CD14-positive monocyte (primary cell): Measurements from ENCODE around the gene ITPR2. TPM values are rescaled to one million over a fixed set of nuclear protein-coding genes. Genes with fewer than 3 reads are reported as not detected.

ENCODE experiments used
- DNase-seq, 3 donors: peaks; one replicate each; pipeline ENCODE4 v3.0.0-alpha.2; 2011 to 2022
- H2AFZ ChIP-seq: 2 replicates; pipeline ENCODE4 v1.6.0; 2012; ENCODE audit warnings: mild to moderate bottlenecking, low read depth, low read length, inconsistent platforms; ENCODE audit not compliant: insufficient read depth, poor library complexity, severe bottlenecking
- H3K27ac ChIP-seq, 2 donors: 1 replicate in 1 of 2; 2 replicates in 1 of 2; pipeline ENCODE4 v1.5.1; 2012 to 2013; ENCODE audit warnings: low read length in 2 of 2, control low read depth in 1 of 2, inconsistent platforms in 1 of 2, low read depth in 1 of 2, mild to moderate bottlenecking in 1 of 2
- H3K27me3 ChIP-seq, 2 donors: one replicate each; pipeline versions ENCODE4 v1.6.0 to v1.6.1; 2011 to 2013; ENCODE audit warnings: low read length in 2 of 2; ENCODE audit not compliant: control insufficient read depth in 2 of 2, insufficient read depth in 2 of 2
- H3K36me3 ChIP-seq, 2 donors: replicated peaks in 1 of 2; 1 replicate in 1 of 2; 2 replicates in 1 of 2; pipeline versions ENCODE4 v1.5.1 to v1.6.1; 2012 to 2013; ENCODE audit warnings: low read length in 2 of 2, control low read depth in 1 of 2, inconsistent platforms in 1 of 2, mild to moderate bottlenecking in 1 of 2; ENCODE audit not compliant: insufficient read depth in 2 of 2, control insufficient read depth in 1 of 2
- H3K4me1 ChIP-seq, 2 donors: 1 replicate in 1 of 2; 2 replicates in 1 of 2; pipeline versions ENCODE4 v1.5.1 to v1.6.1; 2012 to 2013; ENCODE audit warnings: low read length in 2 of 2, control low read depth in 1 of 2, inconsistent platforms in 1 of 2, mild to moderate bottlenecking in 1 of 2, moderate library complexity in 1 of 2; ENCODE audit not compliant: insufficient read depth in 2 of 2, control insufficient read depth in 1 of 2
- H3K4me2 ChIP-seq: replicated peaks from 2 replicates; pipeline ENCODE3; 2012; ENCODE audit warnings: low read length, moderate library complexity, mild to moderate bottlenecking; ENCODE audit not compliant: poor library complexity, severe bottlenecking; ENCODE audit errors: extremely low read depth
- H3K4me3 ChIP-seq, 3 experiments: fragments of 200-600 bp in 1 of 3; sonication (generic) in 1 of 3; replicated peaks in 1 of 3; 1 replicate in 2 of 3; 2 replicates in 1 of 3; pipeline ENCODE4 v1.5.1; 2011 to 2013; ENCODE audit warnings: low read length in 3 of 3, mild to moderate bottlenecking in 3 of 3, control low read depth in 2 of 3, low read depth in 2 of 3, inconsistent platforms in 1 of 3, moderate library complexity in 1 of 3
- H3K79me2 ChIP-seq: 2 replicates; pipeline ENCODE4 v1.6.0; 2012; ENCODE audit warnings: mild to moderate bottlenecking, control low read depth, inconsistent platforms, low read length, moderate library complexity; ENCODE audit not compliant: insufficient read depth
- H3K9ac ChIP-seq: 2 replicates; pipeline ENCODE4 v1.6.0; 2017; ENCODE audit warnings: low read length, mild to moderate bottlenecking; ENCODE audit not compliant: insufficient read depth, poor library complexity, severe bottlenecking
- H3K9me3 ChIP-seq, 2 donors: replicated peaks in 1 of 2; 1 replicate in 1 of 2; 2 replicates in 1 of 2; pipeline versions ENCODE4 v1.5.1 to v1.6.1; 2012 to 2013; ENCODE audit warnings: low read length in 2 of 2, control low read depth in 1 of 2; ENCODE audit not compliant: control insufficient read depth in 1 of 2, insufficient read depth in 1 of 2
- H4K20me1 ChIP-seq: 2 replicates; pipeline ENCODE4 v1.6.0; 2012; ENCODE audit warnings: mild to moderate bottlenecking, low read length, control low read depth, moderate library complexity; ENCODE audit not compliant: insufficient read depth
- H3K27ac Mint-ChIP-seq, 7 donors: one replicate each; pipeline ENCODE4 v1.8.0; 2020; ENCODE audit warnings: mild to moderate bottlenecking in 7 of 7, mixed read lengths in 7 of 7, moderate library complexity in 6 of 7, inconsistent platforms in 2 of 7
- H3K27me3 Mint-ChIP-seq, 3 donors: one replicate each; pipeline ENCODE4 v1.8.0; 2021 to 2022; ENCODE audit warnings: low read depth in 3 of 3, mild to moderate bottlenecking in 3 of 3, mixed read lengths in 3 of 3, moderate library complexity in 3 of 3, inconsistent platforms in 1 of 3
- H3K36me3 Mint-ChIP-seq, 2 donors: one replicate each; pipeline ENCODE4 v1.8.0; 2020; ENCODE audit warnings: mixed read lengths in 2 of 2, inconsistent platforms in 1 of 2, mild to moderate bottlenecking in 1 of 2
- H3K4me1 Mint-ChIP-seq: one replicate; pipeline ENCODE4 v1.8.0; 2020; ENCODE audit warnings: mild to moderate bottlenecking, mixed read lengths
- H3K4me3 Mint-ChIP-seq, 2 donors: one replicate each; pipeline ENCODE4 v1.8.0; 2020; ENCODE audit warnings: mild to moderate bottlenecking in 2 of 2, mixed read lengths in 2 of 2, moderate library complexity in 1 of 2
- H3K9me3 Mint-ChIP-seq, 7 donors: one replicate each; pipeline ENCODE4 v1.8.0; 2020 to 2022; ENCODE audit warnings: mixed read lengths in 7 of 7, mild to moderate bottlenecking in 6 of 7, moderate library complexity in 6 of 7, inconsistent platforms in 2 of 7
- CTCF ChIP-seq: fragments of 200-600 bp; IDR thresholded peaks from one replicate; pipeline ENCODE4 v1.8.0; 2022; ENCODE audit warnings: antibody characterized with exemption, mild to moderate bottlenecking
- WGBS: methylation state at CpG from one replicate; pipeline ENCODE4 v1.1.5; 2013; ENCODE audit warnings: missing lambda C conversion rate; ENCODE audit not compliant: insufficient coverage; 5-methylcytosine and 5-hydroxymethylcytosine counted together
- intact Hi-C, 2 donors: fragments of 100-400 bp; cut with micrococcal nuclease; formaldehyde crosslinking; loops; one replicate each; pipeline versions ENCODE4 v1.15.0 to v1.15.1; 2023
- polyA plus RNA-seq, 3 donors: library from polyadenylated mRNA; depleted of rRNA in 1 of 3; unstranded in 2 of 3; stranded (reverse) in 1 of 3; fragments of 300-500 nt in 2 of 3; fragments of >200 nt in 1 of 3; fragmentation: Illumina TruSeq in 2 of 3; gene quantifications; 1 replicate in 2 of 3; 2 replicates in 1 of 3; pipeline ENCODE4 v1.2.3, GENCODE V29; 2012 to 2021

Gene ITPR2
- polyA plus RNA-seq, 3 donors = 2.7 to 6.4 (median 5.7) TPM

- Mint-ChIP-seq H3K36me3 (no peaks in the 10 kb centered on the region), H3K27me3 (no peaks in the 10 kb centered on the region), H3K9me3 (no peaks in the 10 kb centered on the region), H3K4me3 (peak overlapping the region; percentile 54 to 80), H3K27ac (peak overlapping the region in 4 of 7 donors; percentile 20 to 87 (median 76)), H3K4me1 (peaks cover 2% of the 10 kb centered on the region)
- H3K27me3 ChIP-seq = no peaks in the 10 kb centered on the region
- no peaks in the 10 kb centered on the region for H3K36me3 ChIP-seq
- 20% methylated on average over 9 of the region's 12 CpGs for WGBS
- DNase-seq = peak; percentile 59 to 74 (median 66)
- H3K4me3 ChIP-seq = no peak overlapping the region
- H4K20me1 ChIP-seq = no peaks in the 10 kb centered on the region
- peaks cover 7 to 8% of the 10 kb centered on the region in 2 donors for H3K4me1 ChIP-seq
- H3K4me2 ChIP-seq = peak overlapping the region; percentile 46
- intact Hi-C loops = loop anchor here (2.0 to 5.0 kb wide), 3 partner anchors 31 to 159 kb away; partner anchors contain the start of gene TM7SF3 (in 1 of the 2)
- H3K27ac ChIP-seq = peak overlapping the region in 1 of 2 donors; percentile 17
- peak overlapping the region; percentile 80 for H2AFZ ChIP-seq
- H3K9me3 ChIP-seq = no peaks in the 10 kb centered on the region
- H3K9ac ChIP-seq = no peak overlapping the region
- H3K79me2 ChIP-seq = no peaks in the 10 kb centered on the region
- peak; percentile 85 for TF ChIP-seq CTCF
Observed at GRCh38 chr12:26853303-26854030, 20.5 kb upstream of the ITPR2 start.

- H2AFZ ChIP-seq = no peak overlapping the region
- H3K9ac ChIP-seq = no peak overlapping the region
- H3K79me2 ChIP-seq = no peaks in the 10 kb centered on the region
- H3K4me3 ChIP-seq = no peak overlapping the region
- DNase-seq = no peak
- Mint-ChIP-seq H3K4me1 (peaks cover 3% of the 10 kb centered on the region), H3K27ac (no peak overlapping the region), H3K36me3 (no peaks in the 10 kb centered on the region), H3K4me3 (no peak overlapping the region), H3K9me3 (no peaks in the 10 kb centered on the region), H3K27me3 (no peaks in the 10 kb centered on the region)
- H3K27me3 ChIP-seq = no peaks in the 10 kb centered on the region
- peaks cover 9 to 12% of the 10 kb centered on the region in 2 donors for H3K4me1 ChIP-seq
- H4K20me1 ChIP-seq = no peaks in the 10 kb centered on the region
- no peaks in the 10 kb centered on the region for H3K36me3 ChIP-seq
- no peak overlapping the region for H3K27ac ChIP-seq
- intact Hi-C loops = loop anchor here (5.0 kb wide), 2 partner anchors 36 to 161 kb away; partner anchors contain the start of gene TM7SF3 (in 1 of the 2)
- H3K9me3 ChIP-seq = no peaks in the 10 kb centered on the region
- no peak for TF ChIP-seq CTCF
- H3K4me2 ChIP-seq = no peak overlapping the region
- WGBS = no CpG with 5 or more reads among the region's 2 CpGs
Observed at GRCh38 chr12:26851031-26851809, 18.2 kb upstream of the ITPR2 start.
